ENCODE measurements around the gene VPS13D.

The VPS13D gene

GRCh38 chr1:12258272-12258671, 28.4 kb downstream of the VPS13D start:
- TF ChIP-seq EGR1 (IDR thresholded peaks at IDR 0.05) (no peak), ZBTB7A (IDR thresholded peaks at IDR 0.05; ENCODE audit: low read depth) (no peak), USF1 (IDR thresholded peaks at IDR 0.05) (no peak), CEBPB (IDR thresholded peaks at IDR 0.05) (no peak), TCF12 (IDR thresholded peaks at IDR 0.05; ENCODE audit: low read depth) (no peak), MAX (IDR thresholded peaks at IDR 0.05) (no peak), TAF1 (IDR thresholded peaks at IDR 0.05; ENCODE audit: low read depth) (no peak), YY1 (IDR thresholded peaks at IDR 0.05; ENCODE audit: low read depth) (no peak), NFIC (IDR thresholded peaks at IDR 0.05) (no peak), CREB1 (IDR thresholded peaks at IDR 0.05; ENCODE audit: low read depth) (no peak), FOXM1 (IDR thresholded peaks at IDR 0.05; ENCODE audit: borderline replicate concordance, low read depth) (no peak), TEAD4 (IDR thresholded peaks at IDR 0.05) (no peak)

- no peak for TF ChIP-seq TEAD4 (IDR thresholded peaks at IDR 0.05)
- no peak for TF ChIP-seq MAX (IDR thresholded peaks at IDR 0.05)
- no peak for TF ChIP-seq REST (IDR thresholded peaks at IDR 0.05; ENCODE audit: low read depth)
- TF ChIP-seq ZBTB7A (IDR thresholded peaks at IDR 0.05; ENCODE audit: low read depth) = no peak
- TF ChIP-seq TCF12 (IDR thresholded peaks at IDR 0.05; ENCODE audit: low read depth) = no peak
- no peak for TF ChIP-seq NFIC (IDR thresholded peaks at IDR 0.05)
Observed at GRCh38 chr1:12269351-12269750, 39.5 kb downstream of the VPS13D start.

- TF ChIP-seq USF1 (IDR thresholded peaks at IDR 0.05) (no peak), REST (IDR thresholded peaks at IDR 0.05; ENCODE audit: low read depth) (no peak), YY1 (IDR thresholded peaks at IDR 0.05; ENCODE audit: low read depth) (no peak), TAF1 (IDR thresholded peaks at IDR 0.05; ENCODE audit: low read depth) (no peak), EP300 (IDR thresholded peaks at IDR 0.05; ENCODE audit: borderline replicate concordance) (no peak), MAX (IDR thresholded peaks at IDR 0.05) (no peak), CEBPB (IDR thresholded peaks at IDR 0.05) (no peak), RAD21 (IDR thresholded peaks at IDR 0.05; ENCODE audit: low read depth) (no peak), FOXM1 (IDR thresholded peaks at IDR 0.05; ENCODE audit: borderline replicate concordance, low read depth) (no peak), ZBTB7A (IDR thresholded peaks at IDR 0.05; ENCODE audit: low read depth) (no peak), TCF12 (IDR thresholded peaks at IDR 0.05; ENCODE audit: low read depth) (no peak), EGR1 (IDR thresholded peaks at IDR 0.05) (no peak), CREB1 (IDR thresholded peaks at IDR 0.05; ENCODE audit: low read depth) (no peak)
Observed at GRCh38 chr1:12271033-12271432, 41.2 kb downstream of the VPS13D start.

GRCh38 chr1:12272770-12273169, 42.9 kb downstream of the VPS13D start:
- no peak for TF ChIP-seq MAX (IDR thresholded peaks at IDR 0.05)
- TF ChIP-seq NFIC (IDR thresholded peaks at IDR 0.05) = no peak
- no peak for TF ChIP-seq USF1 (IDR thresholded peaks at IDR 0.05)
- no peak for TF ChIP-seq EGR1 (IDR thresholded peaks at IDR 0.05)
- TF ChIP-seq CEBPB (IDR thresholded peaks at IDR 0.05) = no peak
- TF ChIP-seq TCF12 (IDR thresholded peaks at IDR 0.05; ENCODE audit: low read depth) = no peak
- no peak for TF ChIP-seq CREB1 (IDR thresholded peaks at IDR 0.05; ENCODE audit: low read depth)
- no peak for TF ChIP-seq FOXM1 (IDR thresholded peaks at IDR 0.05; ENCODE audit: borderline replicate concordance, low read depth)
- TF ChIP-seq RAD21 (IDR thresholded peaks at IDR 0.05; ENCODE audit: low read depth) = no peak
- no peak for TF ChIP-seq REST (IDR thresholded peaks at IDR 0.05; ENCODE audit: low read depth)
- TF ChIP-seq TEAD4 (IDR thresholded peaks at IDR 0.05) = no peak
- TF ChIP-seq ZBTB7A (IDR thresholded peaks at IDR 0.05; ENCODE audit: low read depth) = no peak
- no peak for TF ChIP-seq EP300 (IDR thresholded peaks at IDR 0.05; ENCODE audit: borderline replicate concordance)
- no peak for TF ChIP-seq YY1 (IDR thresholded peaks at IDR 0.05; ENCODE audit: low read depth)
- TF ChIP-seq TAF1 (IDR thresholded peaks at IDR 0.05; ENCODE audit: low read depth) = no peak
